Lower leg skin (tissue), 4 donors: ENCODE measurements around the gene PPP3R1. TPM values are rescaled to one million over a fixed set of nuclear protein-coding genes. Genes with fewer than 3 reads are reported as not detected.

Experiments
- DNase-seq, 2 donors: peaks; one replicate each; pipeline ENCODE4 v3.0.0-alpha.2; 2019; ENCODE audit warnings: low spot score in 2 of 2
- H3K4me3 ChIP-seq: fragments of 200-600 bp; sonication (generic); 2 replicates; pipeline ENCODE4 v1.5.1; 2017; ENCODE audit warnings: mild to moderate bottlenecking, low read depth; ENCODE audit not compliant: poor library complexity, severe bottlenecking
- CTCF ChIP-seq, 3 donors: fragments of 450-650 bp; IDR thresholded peaks; one replicate each; pipeline ENCODE4 v1.5.1; 2016; ENCODE audit warnings: antibody characterized with exemption in 3 of 3, mild to moderate bottlenecking in 3 of 3, moderate library complexity in 2 of 3
- POLR2A ChIP-seq, 2 donors: fragments of 450-650 bp; IDR thresholded peaks; one replicate each; pipeline ENCODE4 v1.6.1; 2016 to 2017; ENCODE audit warnings: antibody characterized with exemption in 2 of 2, mild to moderate bottlenecking in 1 of 2, moderate library complexity in 1 of 2
- WGBS, 2 donors: methylation state at CpG; one replicate each; pipeline ENCODE4 v1.1.5; 2018; 5-methylcytosine and 5-hydroxymethylcytosine counted together
- intact Hi-C: fragments of 100-400 bp; cut with DNase I; formaldehyde crosslinking; loops from one replicate; pipeline ENCODE4 v1.15.0; 2023; ENCODE audit warnings: low total_unique reads
- total RNA-seq, 4 donors: library from RNA; depleted of rRNA; stranded (reverse); fragments of >200 nt; gene quantifications; one replicate each; pipeline ENCODE4 v1.1.0, GENCODE V29; 2016

The PPP3R1 gene
- total RNA-seq, 4 donors from 2014 or later, result 31.0 to 42.4 (median 34.7) TPM

- WGBS, 2 donors, result 62 to 73% methylated on average over 1 of the region's 1 CpG
- no peak for DNase-seq
- intact Hi-C loops, result no loop called here
- H3K4me3 ChIP-seq, result no peak overlapping the region
- TF ChIP-seq CTCF (IDR thresholded peaks at IDR 0.05) (no peak), POLR2A (IDR thresholded peaks at IDR 0.05) (no peak)
Observed at GRCh38 chr2:68256093-68256450, 3.7 kb upstream of the PPP3R1 start.

GRCh38 chr2:68253219-68254068, 1.1 kb upstream of the PPP3R1 start:
- WGBS, 2 donors, result 0% methylated on average over 15 of the region's 15 CpGs
- no peak for TF ChIP-seq POLR2A (IDR thresholded peaks at IDR 0.05)
- no peak for TF ChIP-seq CTCF (IDR thresholded peaks at IDR 0.05)
- peak overlapping the region; percentile 84 for H3K4me3 ChIP-seq
- intact Hi-C loops, result no loop called here
- no peak for DNase-seq

- intact Hi-C loops, result no loop called here
- WGBS, 2 donors, result 0 to 1% methylated on average over 19 to 56 of the region's 78 CpGs
- H3K4me3 ChIP-seq, result peak overlapping the region; percentile 89
- peak; percentile 18 to 87 for DNase-seq
- TF ChIP-seq CTCF (IDR thresholded peaks at IDR 0.05) (no peak), POLR2A (IDR thresholded peaks at IDR 0.05) (no peak)
Observed at GRCh38 chr2:68251855-68252399, 405 bp downstream of the PPP3R1 start.

- intact Hi-C loops, result no loop called here
- peak; percentile 80 to 90 for DNase-seq
- peak overlapping the region; percentile 89 for H3K4me3 ChIP-seq
- 0% methylated on average over 30 to 41 of the region's 41 CpGs for WGBS, 2 donors
- no peak for TF ChIP-seq CTCF (IDR thresholded peaks at IDR 0.05)
- TF ChIP-seq POLR2A (IDR thresholded peaks at IDR 0.05), result no peak
Observed at GRCh38 chr2:68251187-68251854, 1.0 kb downstream of the PPP3R1 start.

GRCh38 chr2:68250652-68251186, 1.6 kb downstream of the PPP3R1 start:
- 5% methylated on average over 15 of the region's 15 CpGs for WGBS, 2 donors
- TF ChIP-seq POLR2A (IDR thresholded peaks at IDR 0.05) (no peak), CTCF (IDR thresholded peaks at IDR 0.05) (no peak)
- intact Hi-C loops, result no loop called here
- DNase-seq, result no peak
- H3K4me3 ChIP-seq, result peak overlapping the region; percentile 89
